Peyer's patch (tissue), 4 donors: ENCODE results near the gene CCDC93.

ENCODE experiments used
- POLR2A ChIP-seq, 2 donors: fragments of 450-650 bp; IDR thresholded peaks; one replicate each; pipeline ENCODE4 v1.5.1; 2017; ENCODE audit warnings: antibody characterized with exemption in 2 of 2, mild to moderate bottlenecking in 2 of 2, moderate library complexity in 2 of 2
- TF ChIP-seq, protein P1 (sequence below), 6 experiments: fragments of 450-650 bp in 4 of 6; fragments of 200-600 bp in 2 of 6; sonication (generic) in 1 of 6; IDR thresholded peaks; one replicate each; pipeline ENCODE4 v1.5.1; 2017 to 2019; ENCODE audit warnings: antibody characterized with exemption in 6 of 6, mild to moderate bottlenecking in 3 of 6, moderate library complexity in 1 of 6

GRCh38 chr2:117968722-117969121 lies 45.1 kb downstream of the CCDC93 start:
- TF ChIP-seq POLR2A (IDR thresholded peaks at IDR 0.05), result no peak
- TF ChIP-seq, protein P1, sequence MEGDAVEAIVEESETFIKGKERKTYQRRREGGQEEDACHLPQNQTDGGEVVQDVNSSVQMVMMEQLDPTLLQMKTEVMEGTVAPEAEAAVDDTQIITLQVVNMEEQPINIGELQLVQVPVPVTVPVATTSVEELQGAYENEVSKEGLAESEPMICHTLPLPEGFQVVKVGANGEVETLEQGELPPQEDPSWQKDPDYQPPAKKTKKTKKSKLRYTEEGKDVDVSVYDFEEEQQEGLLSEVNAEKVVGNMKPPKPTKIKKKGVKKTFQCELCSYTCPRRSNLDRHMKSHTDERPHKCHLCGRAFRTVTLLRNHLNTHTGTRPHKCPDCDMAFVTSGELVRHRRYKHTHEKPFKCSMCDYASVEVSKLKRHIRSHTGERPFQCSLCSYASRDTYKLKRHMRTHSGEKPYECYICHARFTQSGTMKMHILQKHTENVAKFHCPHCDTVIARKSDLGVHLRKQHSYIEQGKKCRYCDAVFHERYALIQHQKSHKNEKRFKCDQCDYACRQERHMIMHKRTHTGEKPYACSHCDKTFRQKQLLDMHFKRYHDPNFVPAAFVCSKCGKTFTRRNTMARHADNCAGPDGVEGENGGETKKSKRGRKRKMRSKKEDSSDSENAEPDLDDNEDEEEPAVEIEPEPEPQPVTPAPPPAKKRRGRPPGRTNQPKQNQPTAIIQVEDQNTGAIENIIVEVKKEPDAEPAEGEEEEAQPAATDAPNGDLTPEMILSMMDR (IDR thresholded peaks at IDR 0.05), result no peak
